T-helper 17 cell (primary cell): Measurements from ENCODE around the gene GPR146. TPM values are rescaled to one million over a fixed set of nuclear protein-coding genes. Genes with fewer than 3 reads are reported as not detected.
"Not testable (repeated sequence)": the region's sequence is repeated elsewhere in the genome, so short reads cannot be mapped to it uniquely, and the experiment has no call there.

ENCODE experiments used
- ATAC-seq: fragments of 150-1000 bp; cut with Tn5 transposase; 2 replicates; pipeline ENCODE4 v1.10.0; 2021; ENCODE audit warnings: mild to moderate bottlenecking, moderate library complexity
- DNase-seq, 3 donors: peaks; one replicate each; pipeline versions ENCODE4 v3.0.0 to v3.0.0-alpha.2; 2020 to 2021
- H3K9me3 ChIP-seq: one replicate; pipeline ENCODE4 v1.7.0; 2013; ENCODE audit warnings: low read length, mild to moderate bottlenecking; ENCODE audit not compliant: control insufficient read depth, poor library complexity, severe bottlenecking
- H3K27ac Mint-ChIP-seq: one replicate; pipeline ENCODE4 v1.8.0; 2022; ENCODE audit warnings: mild to moderate bottlenecking, moderate library complexity, mixed read lengths
- H3K27me3 Mint-ChIP-seq: one replicate; pipeline ENCODE4 v1.8.0; 2022; ENCODE audit warnings: mixed read lengths
- H3K36me3 Mint-ChIP-seq: one replicate; pipeline ENCODE4 v1.8.0; 2022; ENCODE audit warnings: low read depth, mixed read lengths
- H3K4me1 Mint-ChIP-seq: one replicate; pipeline ENCODE4 v1.8.0; 2022; ENCODE audit warnings: mild to moderate bottlenecking, mixed read lengths
- H3K4me3 Mint-ChIP-seq: one replicate; pipeline ENCODE4 v1.8.0; 2022; ENCODE audit warnings: mild to moderate bottlenecking, moderate library complexity, mixed read lengths
- total RNA-seq, 4 donors: library from RNA in 2 of 4; stranded (reverse) in 2 of 4; gene quantifications; one replicate each; pipeline ENCODE4 v1.2.3 and lab custom pipeline; 2022 to 2026

The GPR146 gene
- total RNA-seq, 2 donors from 2014 or later, result 17.9 to 22.2 TPM

- H3K36me3 Mint-ChIP-seq, result peaks cover 4% of the 10 kb centered on the region
- DNase-seq, result peak; percentile 73 to 81 (median 77)
- peak; percentile 93 for ATAC-seq
- H3K9me3 ChIP-seq, result no peaks in the 10 kb centered on the region
- no peak overlapping the region for H3K27ac Mint-ChIP-seq
- H3K4me3 Mint-ChIP-seq, result peak overlapping the region; percentile 67
- peaks cover 13% of the 10 kb centered on the region for H3K4me1 Mint-ChIP-seq
- H3K27me3 Mint-ChIP-seq, result peaks cover 8% of the 10 kb centered on the region
Measured at GRCh38 chr7:1065585-1066241, 21.4 kb downstream of the GPR146 start.

DNA sequence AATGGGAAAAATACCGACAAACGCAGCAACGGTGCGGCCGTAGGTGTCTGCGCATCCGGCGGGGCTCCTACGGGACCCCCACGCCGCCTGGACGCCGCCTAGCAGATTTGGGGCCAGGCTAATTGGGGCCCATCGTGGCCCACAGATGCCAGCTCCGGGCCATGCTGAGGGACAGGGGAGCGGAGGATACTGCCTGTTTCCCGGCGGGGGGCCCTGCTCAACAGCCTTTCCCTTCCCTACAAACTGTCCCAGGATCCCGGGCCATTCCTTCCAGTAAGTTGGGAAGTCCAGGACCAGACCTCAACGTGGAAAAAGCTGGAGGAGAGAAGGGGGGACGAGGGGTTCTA is 21.9 kb downstream of the GPR146 start:
- H3K27ac Mint-ChIP-seq, result no peak overlapping the region
- ATAC-seq, result no peak
- DNase-seq, result no peak
- H3K9me3 ChIP-seq, result no peaks in the 10 kb centered on the region
- H3K4me1 Mint-ChIP-seq, result peaks cover 14% of the 10 kb centered on the region
- H3K27me3 Mint-ChIP-seq, result peaks cover 8% of the 10 kb centered on the region
- no peak overlapping the region for H3K4me3 Mint-ChIP-seq
- H3K36me3 Mint-ChIP-seq, result peaks cover 4% of the 10 kb centered on the region

DNA sequence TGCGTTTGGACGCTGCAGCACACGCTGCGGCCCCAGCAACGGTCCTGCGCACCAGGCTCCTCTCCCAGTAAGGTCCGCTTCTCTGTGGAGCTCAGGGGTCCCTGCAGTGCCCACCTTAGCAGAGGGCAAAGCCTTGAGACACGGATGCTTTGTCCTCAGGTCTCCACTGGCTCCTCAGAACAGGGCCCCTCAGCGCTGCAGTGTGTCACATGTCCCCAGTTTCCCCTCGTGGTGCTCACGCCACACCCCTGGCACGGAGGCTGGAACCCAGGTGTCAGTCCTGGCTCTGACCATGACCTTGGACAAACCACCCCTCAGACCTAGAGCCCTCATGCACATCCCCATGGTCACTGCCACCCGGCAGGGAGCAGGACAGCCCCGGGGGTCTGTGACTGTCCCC is 23.7 kb downstream of the GPR146 start:
- Mint-ChIP-seq H3K27me3 (no peaks in the 10 kb centered on the region), H3K27ac (no peak overlapping the region), H3K36me3 (no peaks in the 10 kb centered on the region), H3K4me1 (peaks cover 4% of the 10 kb centered on the region), H3K4me3 (no peak overlapping the region)
- DNase-seq (no peak), ATAC-seq (no peak)
- H3K9me3 ChIP-seq, result no peaks in the 10 kb centered on the region

DNA sequence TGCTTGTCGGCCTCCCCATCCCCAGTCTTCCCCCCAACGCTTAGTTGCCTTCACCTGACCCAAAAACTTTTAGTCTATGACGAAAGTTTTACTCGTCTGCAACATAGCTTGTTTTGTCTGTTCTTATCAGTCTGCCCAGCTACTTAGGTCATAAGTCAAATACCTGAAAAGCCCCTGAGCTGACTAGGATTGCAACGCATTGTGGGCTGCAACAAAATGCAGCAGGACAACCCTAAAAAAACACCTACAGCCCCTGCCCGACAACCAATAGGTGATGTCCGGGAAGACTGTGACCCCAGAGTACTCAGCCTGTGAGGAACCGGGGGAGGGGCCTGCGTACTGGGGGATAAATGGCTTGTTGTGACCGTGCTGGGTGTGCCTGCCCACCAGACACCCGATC is 24.3 kb downstream of the GPR146 start:
- Mint-ChIP-seq H3K36me3 (no peaks in the 10 kb centered on the region), H3K27ac (no peak overlapping the region), H3K27me3 (no peaks in the 10 kb centered on the region), H3K4me1 (peaks cover 4% of the 10 kb centered on the region), H3K4me3 (no peak overlapping the region)
- no peak for ATAC-seq
- no peak for DNase-seq
- H3K9me3 ChIP-seq, result no peaks in the 10 kb centered on the region

GRCh38 chr7:1070544-1071011 is 26.2 kb downstream of the GPR146 start:
- ATAC-seq (no peak), DNase-seq (no peak)
- H3K27me3 Mint-ChIP-seq, result no peaks in the 10 kb centered on the region
- H3K4me3 Mint-ChIP-seq, result no peak overlapping the region
- no peaks in the 10 kb centered on the region for H3K36me3 Mint-ChIP-seq
- H3K4me1 Mint-ChIP-seq, result peaks cover 4% of the 10 kb centered on the region
- no peaks in the 10 kb centered on the region for H3K9me3 ChIP-seq
- H3K27ac Mint-ChIP-seq, result no peak overlapping the region

- H3K27me3 Mint-ChIP-seq, result no peaks in the 10 kb centered on the region
- no peak overlapping the region for H3K27ac Mint-ChIP-seq
- H3K9me3 ChIP-seq, result no peaks in the 10 kb centered on the region
- ATAC-seq (no peak), DNase-seq (no peak)
- peaks cover 2% of the 10 kb centered on the region for H3K4me1 Mint-ChIP-seq
- H3K36me3 Mint-ChIP-seq, result no peaks in the 10 kb centered on the region
- H3K4me3 Mint-ChIP-seq, result no peak overlapping the region
Measured at GRCh38 chr7:1071731-1072254, 27.4 kb downstream of the GPR146 start.

DNA sequence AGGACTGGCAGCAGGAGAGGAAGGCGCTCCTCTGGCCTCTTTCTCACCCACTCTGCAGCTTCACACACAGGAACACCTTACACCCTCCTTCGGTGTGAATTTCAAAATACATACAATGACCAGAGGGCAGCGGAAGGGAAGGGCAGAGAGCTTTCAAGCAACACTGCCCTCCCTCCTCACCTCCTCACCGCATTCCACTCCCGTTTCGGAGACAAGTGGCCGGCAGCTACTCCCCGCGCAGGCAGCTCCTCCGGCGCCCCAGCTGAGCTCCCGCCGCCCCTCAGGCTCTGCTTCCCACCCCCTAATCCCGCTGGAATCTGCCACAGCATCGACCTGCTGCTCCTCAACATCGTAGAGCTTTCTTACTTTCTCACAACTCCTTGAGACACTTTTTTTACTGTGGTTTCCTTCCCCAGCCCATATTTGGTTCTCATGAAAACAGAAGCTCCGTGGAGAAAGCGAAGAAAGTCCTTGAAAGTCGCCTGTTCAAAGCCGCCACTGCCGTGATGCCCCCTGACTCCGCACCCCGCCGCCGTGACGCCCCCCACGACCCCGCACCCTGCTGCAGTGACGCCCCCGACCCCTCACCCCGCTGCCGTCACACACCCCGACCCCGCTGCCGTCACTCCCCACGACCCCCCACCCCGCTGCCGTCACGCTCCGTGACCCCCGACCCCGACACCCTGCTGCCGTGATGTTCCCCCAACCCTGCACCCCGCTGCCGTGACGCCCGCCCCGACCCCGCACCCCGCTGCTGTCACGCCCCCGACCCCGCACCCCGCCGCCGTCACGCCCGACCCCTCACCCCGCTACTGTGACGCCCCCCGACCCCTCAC is 29.0 kb downstream of the GPR146 start:
- Mint-ChIP-seq H3K4me3 (no peak overlapping the region), H3K27ac (peak overlapping the region; percentile 3), H3K36me3 (no peaks in the 10 kb centered on the region), H3K4me1 (peaks cover 4% of the 10 kb centered on the region), H3K27me3 (no peaks in the 10 kb centered on the region)
- ATAC-seq, result no peak
- DNase-seq, result no peak
- H3K9me3 ChIP-seq, result no peaks in the 10 kb centered on the region

DNA sequence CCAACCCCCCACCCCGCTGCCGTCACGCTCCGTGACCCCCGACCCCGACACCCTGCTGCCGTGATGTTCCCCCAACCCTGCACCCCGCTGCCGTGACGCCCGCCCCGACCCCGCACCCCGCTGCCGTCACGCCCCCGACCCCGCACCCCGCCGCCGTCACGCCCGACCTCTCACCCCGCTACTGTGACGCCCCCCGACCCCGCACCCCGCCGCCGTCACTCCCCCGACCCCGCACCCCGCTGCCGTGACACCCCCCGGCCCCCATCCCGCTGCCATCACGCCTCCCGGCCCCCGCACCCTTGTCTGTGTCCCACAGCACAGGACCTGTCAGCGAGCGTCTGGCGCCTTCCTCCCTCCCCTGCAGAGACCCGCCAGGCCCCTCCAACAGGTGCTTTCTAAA is 29.7 kb downstream of the GPR146 start:
- H3K4me3 Mint-ChIP-seq, result not testable (repeated sequence)

DNA sequence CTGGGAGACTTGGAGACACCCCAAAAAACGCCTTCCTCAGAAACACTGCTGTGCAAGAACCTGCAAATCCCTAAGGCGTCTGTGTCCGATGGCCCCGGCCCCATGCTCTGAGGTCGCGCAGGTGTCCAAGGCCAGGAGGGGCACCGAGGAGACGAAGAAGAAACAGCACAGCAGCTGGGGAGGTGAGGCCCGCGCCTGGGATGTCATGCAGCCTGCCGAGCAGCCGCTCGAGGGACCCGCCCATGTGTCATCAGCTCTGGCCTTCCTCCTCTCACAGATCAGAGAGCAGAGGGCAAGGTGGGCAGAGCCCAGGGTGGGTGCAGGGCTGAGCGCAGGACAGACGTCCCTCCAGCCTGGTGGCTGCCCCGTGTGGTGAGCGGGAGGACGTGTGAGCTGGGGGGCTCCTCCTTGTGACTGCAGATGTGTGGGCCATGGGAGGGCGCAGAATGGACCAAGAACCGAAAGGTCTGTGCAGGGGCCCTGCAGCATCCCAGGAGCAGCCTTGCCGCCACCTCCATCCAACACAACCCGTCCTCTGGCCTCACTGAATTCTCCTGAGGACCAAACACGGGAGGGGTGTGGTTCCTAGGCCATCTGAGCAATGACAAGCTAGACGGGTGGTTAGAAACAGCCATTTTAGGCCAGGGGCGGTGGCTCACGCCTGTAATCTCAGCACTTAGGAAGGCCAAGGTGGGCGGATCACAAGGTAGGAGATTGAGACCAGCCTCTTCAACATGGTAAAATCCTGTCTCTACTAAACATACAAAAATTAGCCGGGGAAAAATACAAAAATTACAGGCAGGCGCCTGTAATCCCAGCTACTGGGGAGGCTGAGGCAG is 30.5 kb downstream of the GPR146 start:
- no peaks in the 10 kb centered on the region for H3K27me3 Mint-ChIP-seq
- DNase-seq (no peak), ATAC-seq (no peak)
- no peak overlapping the region for H3K4me3 Mint-ChIP-seq
- no peaks in the 10 kb centered on the region for H3K36me3 Mint-ChIP-seq
- peaks cover 4% of the 10 kb centered on the region for H3K4me1 Mint-ChIP-seq
- no peak overlapping the region for H3K27ac Mint-ChIP-seq
- H3K9me3 ChIP-seq, result no peaks in the 10 kb centered on the region

More for the DNA sequence above, 29.7 kb downstream of the GPR146 start:
- H3K9me3 ChIP-seq, DNase-seq, H3K27me3 Mint-ChIP-seq, H3K36me3 Mint-ChIP-seq, H3K4me1 Mint-ChIP-seq, H3K27ac Mint-ChIP-seq, ATAC-seq: not testable (repeated sequence)

- Mint-ChIP-seq H3K27ac (peak overlapping the region; percentile 19), H3K27me3 (no peaks in the 10 kb centered on the region), H3K4me3 (no peak overlapping the region), H3K4me1 (peaks cover 2% of the 10 kb centered on the region), H3K36me3 (no peaks in the 10 kb centered on the region)
- DNase-seq (no peak), ATAC-seq (no peak)
- H3K9me3 ChIP-seq, result no peaks in the 10 kb centered on the region
Measured at GRCh38 chr7:1076184-1077072, 32.1 kb downstream of the GPR146 start.

DNA sequence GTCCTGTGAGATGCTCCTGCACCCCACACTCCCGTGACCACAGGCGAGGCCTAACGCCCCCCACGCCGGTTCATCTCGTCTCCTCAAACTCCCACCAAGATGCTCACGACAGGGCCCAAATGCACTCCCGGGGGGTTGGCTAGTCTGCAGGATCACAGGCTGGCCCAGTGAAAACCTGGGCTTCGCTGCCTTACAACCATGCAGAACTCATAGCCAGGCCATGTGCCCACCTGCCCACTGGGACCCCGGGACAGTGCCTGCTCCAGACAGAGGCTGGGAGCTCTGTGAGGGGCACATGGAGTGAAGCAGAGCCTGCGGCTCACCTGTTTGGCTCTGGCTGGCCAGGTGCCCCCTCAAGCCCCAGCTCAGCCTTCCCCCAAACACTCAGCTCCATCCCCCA is 34.2 kb downstream of the GPR146 start:
- H3K27ac Mint-ChIP-seq, result no peak overlapping the region
- no peak overlapping the region for H3K4me3 Mint-ChIP-seq
- no peak for ATAC-seq
- no peaks in the 10 kb centered on the region for H3K9me3 ChIP-seq
- no peaks in the 10 kb centered on the region for H3K36me3 Mint-ChIP-seq
- no peak for DNase-seq
- H3K4me1 Mint-ChIP-seq, result peaks cover 2% of the 10 kb centered on the region
- H3K27me3 Mint-ChIP-seq, result no peaks in the 10 kb centered on the region

- H3K9me3 ChIP-seq, result no peaks in the 10 kb centered on the region
- ATAC-seq, result no peak
- no peaks in the 10 kb centered on the region for H3K27me3 Mint-ChIP-seq
- no peak for DNase-seq
- H3K27ac Mint-ChIP-seq, result no peak overlapping the region
- H3K36me3 Mint-ChIP-seq, result no peaks in the 10 kb centered on the region
- no peak overlapping the region for H3K4me3 Mint-ChIP-seq
- peaks cover 2% of the 10 kb centered on the region for H3K4me1 Mint-ChIP-seq
Measured at GRCh38 chr7:1078985-1079384, 34.6 kb downstream of the GPR146 start.
